Astrocyte (in vitro differentiated cells and primary cell): ENCODE results near the gene STYXL2. TPM values are rescaled to one million over a fixed set of nuclear protein-coding genes. Genes with fewer than 3 reads are reported as not detected.

Source experiments
- DNase-seq: peaks from one replicate; pipeline ENCODE4 v3.0.0-alpha.2; 2010; ENCODE audit warnings: low read depth
- FAIRE-seq: peaks from 2 replicates; lab custom pipeline; 2011; peaks lifted over from hg19 to GRCh38; lab: Jason Lieb, UNC
- H2AFZ ChIP-seq: 2 replicates; pipeline ENCODE4 v1.6.0; 2012; ENCODE audit warnings: low read depth, low read length, inconsistent platforms
- H3K27ac ChIP-seq: 2 replicates; pipeline ENCODE4 v1.5.1; 2011; ENCODE audit warnings: low read depth, low read length, inconsistent platforms
- H3K27me3 ChIP-seq: 2 replicates; pipeline ENCODE4 v1.6.0; 2011; ENCODE audit warnings: low read length, inconsistent platforms; ENCODE audit not compliant: insufficient read depth
- H3K36me3 ChIP-seq: 2 replicates; pipeline ENCODE4 v1.5.1; 2011; ENCODE audit warnings: low read length, inconsistent platforms; ENCODE audit not compliant: insufficient read depth
- H3K4me1 ChIP-seq: 2 replicates; pipeline ENCODE4 v1.5.1; 2011; ENCODE audit warnings: low read length, inconsistent platforms; ENCODE audit not compliant: insufficient read depth
- H3K4me2 ChIP-seq: 2 replicates; pipeline ENCODE4 v1.6.0; 2012; ENCODE audit warnings: low read length, inconsistent platforms
- H3K4me3 ChIP-seq: 2 replicates; pipeline ENCODE4 v1.5.1; 2011; ENCODE audit warnings: low read depth, mild to moderate bottlenecking, low read length, inconsistent platforms; ENCODE audit not compliant: insufficient read depth
- H3K79me2 ChIP-seq: 2 replicates; pipeline ENCODE4 v1.6.0; 2012; ENCODE audit warnings: mild to moderate bottlenecking, low read length, inconsistent platforms; ENCODE audit not compliant: insufficient read depth
- H3K9ac ChIP-seq: 2 replicates; pipeline ENCODE4 v1.6.0; 2012; ENCODE audit warnings: mild to moderate bottlenecking, low read length, inconsistent platforms
- H3K9me3 ChIP-seq: 2 replicates; pipeline ENCODE4 v1.5.1; 2012; ENCODE audit warnings: low read depth, mild to moderate bottlenecking, low read length, inconsistent platforms; ENCODE audit not compliant: insufficient read depth
- H4K20me1 ChIP-seq: 2 replicates; pipeline ENCODE4 v1.6.0; 2012; ENCODE audit warnings: low read length, inconsistent platforms; ENCODE audit not compliant: insufficient read depth
- H3K27ac Mint-ChIP-seq: one replicate; pipeline ENCODE4 v1.8.0; 2021; ENCODE audit warnings: mild to moderate bottlenecking, mixed read lengths; ENCODE audit not compliant: unreplicated experiment
- H3K27me3 Mint-ChIP-seq: one replicate; pipeline ENCODE4 v1.8.0; 2021; ENCODE audit warnings: low read depth, mixed read lengths; ENCODE audit not compliant: unreplicated experiment
- H3K36me3 Mint-ChIP-seq: one replicate; pipeline ENCODE4 v1.8.0; 2021; ENCODE audit warnings: low read depth, mixed read lengths; ENCODE audit not compliant: unreplicated experiment
- H3K4me1 Mint-ChIP-seq: one replicate; pipeline ENCODE4 v1.8.0; 2021; ENCODE audit warnings: low read depth, mixed read lengths; ENCODE audit not compliant: unreplicated experiment
- H3K4me3 Mint-ChIP-seq: one replicate; pipeline ENCODE4 v1.8.0; 2021; ENCODE audit warnings: mild to moderate bottlenecking, moderate library complexity, mixed read lengths; ENCODE audit not compliant: unreplicated experiment
- H3K9me3 Mint-ChIP-seq: one replicate; pipeline ENCODE4 v1.8.0; 2021; ENCODE audit warnings: mild to moderate bottlenecking, mixed read lengths; ENCODE audit not compliant: unreplicated experiment
- EZH2 ChIP-seq: IDR thresholded peaks from 2 replicates; pipeline ENCODE4 v1.6.1; 2012; ENCODE audit warnings: mild to moderate bottlenecking, low read length, inconsistent platforms; ENCODE audit not compliant: insufficient read depth
- total RNA-seq: library from RNA; stranded (reverse); gene quantifications from 2 replicates; pipeline ENCODE4 v1.2.1, GENCODE V29; 2021
- TF ChIP-seq, protein P1 (sequence below): IDR thresholded peaks from 2 replicates; pipeline ENCODE4 v1.5.1; 2011; ENCODE audit warnings: low read depth, mild to moderate bottlenecking, inconsistent platforms, low read length, moderate library complexity; ENCODE audit not compliant: insufficient read depth

STYXL2 gene
- total RNA-seq, 1 donor from 2014 or later: 0.82 TPM

DNA sequence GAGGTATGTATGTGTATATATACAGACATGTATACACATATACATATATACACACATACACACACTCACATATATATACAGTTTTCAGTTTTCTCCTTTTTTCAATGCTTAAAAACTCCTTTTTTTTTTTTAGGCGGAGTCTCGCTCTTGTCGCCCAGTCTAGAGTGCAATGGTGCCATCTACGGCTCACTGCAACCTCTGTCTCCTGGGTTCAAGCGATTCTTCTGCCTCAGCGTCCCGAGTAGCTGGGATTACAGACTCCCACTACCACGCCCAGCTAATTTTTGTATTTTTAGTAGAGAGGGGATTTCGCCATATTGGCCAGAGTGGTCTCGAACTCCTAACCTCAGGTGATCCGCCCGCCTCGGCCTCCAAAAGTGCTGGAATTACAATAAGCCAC is 27.0 kb downstream of the STYXL2 start:
- Mint-ChIP-seq H3K27me3 (peaks cover 9% of the 10 kb centered on the region), H3K9me3 (peaks cover 2% of the 10 kb centered on the region), H3K4me3 (no peak overlapping the region), H3K4me1 (no peaks in the 10 kb centered on the region), H3K27ac (no peak overlapping the region), H3K36me3 (peaks cover 16% of the 10 kb centered on the region)
- H3K9ac ChIP-seq: no peak overlapping the region
- no peak for TF ChIP-seq EZH2
- TF ChIP-seq, protein P1, sequence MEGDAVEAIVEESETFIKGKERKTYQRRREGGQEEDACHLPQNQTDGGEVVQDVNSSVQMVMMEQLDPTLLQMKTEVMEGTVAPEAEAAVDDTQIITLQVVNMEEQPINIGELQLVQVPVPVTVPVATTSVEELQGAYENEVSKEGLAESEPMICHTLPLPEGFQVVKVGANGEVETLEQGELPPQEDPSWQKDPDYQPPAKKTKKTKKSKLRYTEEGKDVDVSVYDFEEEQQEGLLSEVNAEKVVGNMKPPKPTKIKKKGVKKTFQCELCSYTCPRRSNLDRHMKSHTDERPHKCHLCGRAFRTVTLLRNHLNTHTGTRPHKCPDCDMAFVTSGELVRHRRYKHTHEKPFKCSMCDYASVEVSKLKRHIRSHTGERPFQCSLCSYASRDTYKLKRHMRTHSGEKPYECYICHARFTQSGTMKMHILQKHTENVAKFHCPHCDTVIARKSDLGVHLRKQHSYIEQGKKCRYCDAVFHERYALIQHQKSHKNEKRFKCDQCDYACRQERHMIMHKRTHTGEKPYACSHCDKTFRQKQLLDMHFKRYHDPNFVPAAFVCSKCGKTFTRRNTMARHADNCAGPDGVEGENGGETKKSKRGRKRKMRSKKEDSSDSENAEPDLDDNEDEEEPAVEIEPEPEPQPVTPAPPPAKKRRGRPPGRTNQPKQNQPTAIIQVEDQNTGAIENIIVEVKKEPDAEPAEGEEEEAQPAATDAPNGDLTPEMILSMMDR: no peak
- DNase-seq (no peak), FAIRE-seq (no peak)
- H3K79me2 ChIP-seq: no peaks in the 10 kb centered on the region
- H3K36me3 ChIP-seq: no peaks in the 10 kb centered on the region
- H3K27ac ChIP-seq: no peak overlapping the region
- H3K27me3 ChIP-seq: peaks cover 2% of the 10 kb centered on the region
- peak overlapping the region; percentile 87 for H2AFZ ChIP-seq
- H3K9me3 ChIP-seq: no peaks in the 10 kb centered on the region
- peak overlapping the region; percentile 52 for H3K4me3 ChIP-seq
- peaks cover 6% of the 10 kb centered on the region for H3K4me1 ChIP-seq
- no peaks in the 10 kb centered on the region for H4K20me1 ChIP-seq
- peak overlapping the region; percentile 85 for H3K4me2 ChIP-seq

DNA sequence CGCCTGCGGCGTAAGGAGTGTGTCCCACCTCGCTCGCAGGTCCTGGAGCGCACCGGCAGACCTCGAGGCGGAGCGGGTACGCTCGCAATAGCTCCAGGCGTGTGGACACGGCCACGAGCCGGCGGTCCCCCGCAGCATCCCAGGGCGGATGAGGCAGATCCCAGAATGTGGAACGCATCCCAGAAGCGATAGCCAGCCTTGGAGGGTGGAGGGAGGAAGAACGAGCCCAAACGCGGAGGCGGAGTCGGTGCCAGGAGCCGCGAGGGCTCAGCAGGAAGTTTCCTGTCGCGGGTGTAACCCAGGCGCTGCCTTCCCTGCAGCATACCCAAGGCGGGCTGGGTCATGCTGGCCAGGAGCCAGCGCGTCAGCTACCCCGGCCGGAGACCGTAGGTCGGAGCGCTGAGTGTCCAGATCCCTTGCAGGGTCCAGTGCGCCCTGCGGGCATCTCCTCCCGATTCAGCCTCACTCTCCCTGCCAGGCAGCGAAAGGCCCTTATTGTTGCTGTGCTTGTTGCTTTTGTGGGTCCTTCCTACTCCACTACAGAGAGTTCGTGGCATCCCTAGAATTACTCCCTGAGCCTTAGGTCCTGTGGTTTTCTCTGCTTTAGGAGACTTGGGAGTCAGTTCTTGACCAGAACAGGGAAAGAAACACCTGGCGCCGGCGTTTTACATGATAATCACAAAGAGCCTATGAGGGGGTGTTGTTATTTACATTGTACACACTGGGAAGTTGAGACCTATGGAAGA is 27.7 kb downstream of the STYXL2 start:
- Histone ChIP-seq H3K27ac (no peak overlapping the region), H3K9me3 (no peaks in the 10 kb centered on the region), H3K4me3 (peak overlapping the region; percentile 52), H2AFZ (peak overlapping the region; percentile 87), H3K9ac (no peak overlapping the region), H3K36me3 (no peaks in the 10 kb centered on the region), H3K4me1 (peaks cover 6% of the 10 kb centered on the region), H3K79me2 (no peaks in the 10 kb centered on the region), H3K4me2 (peak overlapping the region; percentile 85), H3K27me3 (peaks cover 2% of the 10 kb centered on the region), H4K20me1 (no peaks in the 10 kb centered on the region)
- peaks cover 13% of the 10 kb centered on the region for H3K27me3 Mint-ChIP-seq
- peak overlapping the region; percentile 54 for H3K4me3 Mint-ChIP-seq
- H3K9me3 Mint-ChIP-seq: peaks cover 3% of the 10 kb centered on the region
- TF ChIP-seq, protein P1: no peak
- TF ChIP-seq EZH2: peak; percentile 32
- peak; percentile 28 for DNase-seq
- H3K4me1 Mint-ChIP-seq: no peaks in the 10 kb centered on the region
- H3K27ac Mint-ChIP-seq: no peak overlapping the region
- no peak for FAIRE-seq
- H3K36me3 Mint-ChIP-seq: peaks cover 18% of the 10 kb centered on the region

- H4K20me1 ChIP-seq: no peaks in the 10 kb centered on the region
- peaks cover 6% of the 10 kb centered on the region for H3K4me1 ChIP-seq
- H3K9me3 ChIP-seq: no peaks in the 10 kb centered on the region
- Mint-ChIP-seq H3K4me1 (no peaks in the 10 kb centered on the region), H3K9me3 (peaks cover 4% of the 10 kb centered on the region), H3K27me3 (peaks cover 16% of the 10 kb centered on the region), H3K36me3 (peaks cover 21% of the 10 kb centered on the region), H3K4me3 (no peak overlapping the region), H3K27ac (no peak overlapping the region)
- H3K4me2 ChIP-seq: no peak overlapping the region
- no peak overlapping the region for H3K9ac ChIP-seq
- H3K27ac ChIP-seq: no peak overlapping the region
- H3K4me3 ChIP-seq: no peak overlapping the region
- no peaks in the 10 kb centered on the region for H3K36me3 ChIP-seq
- FAIRE-seq (no peak), DNase-seq (no peak)
- TF ChIP-seq, protein P1: no peak
- no peak for TF ChIP-seq EZH2
- no peak overlapping the region for H2AFZ ChIP-seq
- no peaks in the 10 kb centered on the region for H3K79me2 ChIP-seq
- peaks cover 2% of the 10 kb centered on the region for H3K27me3 ChIP-seq
Observed at GRCh38 chr1:167122121-167122480, 28.2 kb downstream of the STYXL2 start.
